Bronchial epithelial cell (primary cell): ENCODE measurements around the gene TRMT1. TPM values are rescaled to one million over a fixed set of nuclear protein-coding genes. Genes with fewer than 3 reads are reported as not detected.

ENCODE experiments used
- DNase-seq: peaks from one replicate; pipeline ENCODE4 v3.0.0-alpha.2; 2010; ENCODE audit warnings: low read depth
- FAIRE-seq: peaks from 2 replicates; lab custom pipeline; 2011; peaks lifted over from hg19 to GRCh38; lab: Jason Lieb, UNC
- H3K27me3 ChIP-seq: 2 replicates; pipeline ENCODE4 v1.5.1; 2011; ENCODE audit warnings: low read length; ENCODE audit not compliant: control insufficient read depth, insufficient read depth
- H3K36me3 ChIP-seq: 2 replicates; pipeline ENCODE4 v1.5.1; 2011; ENCODE audit warnings: low read length; ENCODE audit not compliant: control insufficient read depth, insufficient read depth
- H3K4me3 ChIP-seq: 2 replicates; pipeline ENCODE4 v1.5.1; 2011; ENCODE audit warnings: mild to moderate bottlenecking, low read depth, low read length, control low read depth
- CTCF ChIP-seq: IDR thresholded peaks from 2 replicates; pipeline ENCODE4 v1.5.1; 2011; ENCODE audit warnings: mild to moderate bottlenecking, moderate library complexity, low read length, control low read depth, inconsistent platforms; ENCODE audit not compliant: insufficient read depth, severe bottlenecking
- total RNA-seq: library from RNA; depleted of rRNA; stranded (reverse); fragments of >200 nt; gene quantifications from 2 replicates; pipeline ENCODE4 v1.2.1, GENCODE V29; 2014

Gene TRMT1
- total RNA-seq, 1 donor from 2014 or later: 40.5 TPM

DNA sequence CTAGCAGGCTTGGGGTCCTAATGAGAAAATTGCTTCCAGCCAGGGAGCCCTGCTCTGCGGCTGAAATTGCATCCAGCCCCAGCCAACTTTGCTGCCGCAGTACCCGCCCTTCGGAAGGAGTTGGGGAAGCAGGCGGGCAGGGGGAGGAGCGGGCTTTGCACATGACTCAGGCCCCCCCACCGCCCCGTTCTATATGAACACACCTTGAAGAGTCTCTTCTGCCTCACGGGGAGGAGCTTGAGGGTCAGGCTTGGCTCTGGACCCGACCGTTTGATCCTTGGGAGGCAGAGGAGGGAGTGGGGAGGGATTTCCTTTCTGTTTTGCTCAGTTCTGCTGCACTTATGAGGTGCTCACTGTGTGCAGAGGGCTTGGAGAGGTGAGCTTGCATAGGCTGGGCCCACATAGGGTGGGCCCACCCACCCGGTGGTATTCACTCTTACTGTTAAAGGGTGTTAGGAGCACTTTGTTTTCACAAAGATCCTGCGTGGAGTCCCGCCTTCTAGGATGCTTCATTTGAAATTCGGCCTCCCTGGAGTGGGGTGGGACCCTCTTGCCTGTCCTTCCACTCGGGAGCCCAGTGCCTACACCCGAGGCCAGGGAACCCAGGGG, 60.4 kb downstream of the TRMT1 start:
- TF ChIP-seq CTCF: no peak
- no peak for FAIRE-seq
- Histone ChIP-seq H3K4me3 (no peak overlapping the region), H3K36me3 (no peaks in the 10 kb centered on the region), H3K27me3 (no peaks in the 10 kb centered on the region)
- DNase-seq: peak; percentile 71

GRCh38 chr19:13055213-13056051, 61.1 kb downstream of the TRMT1 start:
- no peak overlapping the region for H3K4me3 ChIP-seq
- no peak for FAIRE-seq
- peak; percentile 4 for TF ChIP-seq CTCF
- H3K27me3 ChIP-seq: no peaks in the 10 kb centered on the region
- DNase-seq: no peak
- H3K36me3 ChIP-seq: no peaks in the 10 kb centered on the region

Other genes starting within 250 kb of the TRMT1 start
- 27.9 and 35.2 TPM in 2 replicates for gene DNASE2, start 235.3 kb downstream of the TRMT1 start, total RNA-seq
- not detected in 2 replicates for gene KLF1, start 229.5 kb downstream of the TRMT1 start, total RNA-seq
- 17.9 and 38.2 TPM in 2 replicates for gene GCDH, start 225.6 kb downstream of the TRMT1 start, total RNA-seq
- gene SYCE2, start 197.4 kb downstream of the TRMT1 start, total RNA-seq: not detected in 2 replicates
- gene FARSA, start 183.0 kb downstream of the TRMT1 start, total RNA-seq: 53.6 and 55.5 TPM in 2 replicates
- 1,002 and 1,570 TPM in 2 replicates for gene CALR, start 178.1 kb downstream of the TRMT1 start, total RNA-seq
- gene RAD23A, start 170.9 kb downstream of the TRMT1 start, total RNA-seq: 91.1 and 120 TPM in 2 replicates
- 27.1 and 36.0 TPM in 2 replicates for gene GADD45GIP1, start 159.5 kb downstream of the TRMT1 start, total RNA-seq
- gene DAND5, start 147.2 kb downstream of the TRMT1 start, total RNA-seq: not detected in 2 replicates
- 5.4 and 5.8 TPM in 2 replicates for gene NFIX, start 121.3 kb downstream of the TRMT1 start, total RNA-seq
- 0.51 and 1.3 TPM in 2 replicates for gene LYL1, start 13.9 kb downstream of the TRMT1 start, total RNA-seq
- 20.3 and 46.6 TPM in 2 replicates for gene NACC1, start 1.5 kb upstream of the TRMT1 start, total RNA-seq
- gene STX10, start 33.6 kb upstream of the TRMT1 start, total RNA-seq: 68.4 and 75.3 TPM in 2 replicates
- gene IER2, start 33.7 kb upstream of the TRMT1 start, total RNA-seq: 32.1 and 35.2 TPM in 2 replicates